Endothelial cell of umbilical vein (primary cell): Measurements from ENCODE around the gene EDEM3. TPM values are rescaled to one million over a fixed set of nuclear protein-coding genes. Genes with fewer than 3 reads are reported as not detected.

ENCODE experiments used
- BruUV-seq: library from RNA; stranded (reverse); fragments of 400-500 nt; replicated peaks from 2 replicates; lab custom pipeline; 2021; lab: Mats Ljungman, UMichigan
- CTCF ChIA-PET: fragments of 300-600, 350-600 bp; sonication (Branson Sonifier 250); formaldehyde crosslinking; loops from one replicate; lab custom pipeline; 2021; ENCODE audit warnings: antibody characterized with exemption, inconsistent platforms; lab: Charles Lee
- POLR2A ChIA-PET: fragments of 300-600, 350-600 bp; sonication (Branson Sonifier 250); formaldehyde crosslinking; loops from one replicate; lab custom pipeline; 2021; ENCODE audit warnings: antibody characterized with exemption, inconsistent platforms; lab: Charles Lee
- DNase-seq: peaks from one replicate; pipeline ENCODE4 v3.0.0-alpha.2; 2011; ENCODE audit warnings: low read depth, low spot score
- FAIRE-seq: peaks from 2 replicates; lab custom pipeline; 2011; peaks lifted over from hg19 to GRCh38; lab: Jason Lieb, UNC
- H2AFZ ChIP-seq: 2 replicates; pipeline ENCODE4 v1.6.0; 2012; ENCODE audit warnings: low read depth, low read length, control low read depth, inconsistent platforms
- H3K27ac ChIP-seq: 2 replicates; pipeline ENCODE4 v1.5.1; 2011; ENCODE audit warnings: low read depth, mild to moderate bottlenecking, control low read depth, low read length, moderate library complexity; ENCODE audit not compliant: insufficient read depth
- H3K27me3 ChIP-seq, 2 experiments: 2 replicates each; pipeline versions ENCODE4 v1.6.0 to v1.6.1; 2011; ENCODE audit warnings: low read length in 2 of 2, mixed read lengths in 1 of 2; ENCODE audit not compliant: control insufficient read depth in 2 of 2, insufficient read depth in 2 of 2
- H3K36me3 ChIP-seq, 2 experiments: 2 replicates in 1 of 2; 3 replicates in 1 of 2; pipeline ENCODE4 v1.5.1; 2011; ENCODE audit warnings: low read length in 2 of 2, mild to moderate bottlenecking in 1 of 2, moderate library complexity in 1 of 2; ENCODE audit not compliant: control insufficient read depth in 2 of 2, insufficient read depth in 2 of 2; ENCODE audit errors: extremely low read depth in 1 of 2
- H3K4me1 ChIP-seq: 3 replicates; pipeline ENCODE4 v1.5.1; 2011; ENCODE audit warnings: mild to moderate bottlenecking, low read length; ENCODE audit not compliant: control insufficient read depth, insufficient read depth; ENCODE audit errors: extremely low read depth
- H3K4me2 ChIP-seq: 2 replicates; pipeline ENCODE4 v1.6.1; 2011; ENCODE audit warnings: low read length, control low read depth, mixed read lengths; ENCODE audit not compliant: insufficient read depth
- H3K4me3 ChIP-seq, 3 experiments: fragments of 200-600 bp in 1 of 3; sonication (generic), shearing (Covaris generic) in 1 of 3; replicated peaks in 1 of 3; 2 replicates each; pipeline ENCODE4 v1.5.1; 2011 to 2016; ENCODE audit warnings: control low read depth in 3 of 3, low read length in 3 of 3, mild to moderate bottlenecking in 2 of 3, inconsistent platforms in 1 of 3, low read depth in 1 of 3, moderate library complexity in 1 of 3; ENCODE audit not compliant: insufficient read depth in 1 of 3
- H3K79me2 ChIP-seq: 2 replicates; pipeline ENCODE4 v1.6.0; 2012; ENCODE audit warnings: low read length, inconsistent platforms; ENCODE audit not compliant: control insufficient read depth, insufficient read depth
- H3K9ac ChIP-seq: replicated peaks from 2 replicates; pipeline ENCODE3; 2011; ENCODE audit warnings: low read length, control low read depth; ENCODE audit not compliant: insufficient read depth; ENCODE audit errors: extremely low read depth
- H3K9me1 ChIP-seq: replicated peaks from 3 replicates; pipeline ENCODE4 v1.6.0; 2011; ENCODE audit warnings: mild to moderate bottlenecking, low read length; ENCODE audit not compliant: control insufficient read depth, insufficient read depth; ENCODE audit errors: extremely low read depth
- H3K9me3 ChIP-seq: replicated peaks from 2 replicates; pipeline ENCODE4 v1.5.1; 2012; ENCODE audit warnings: low read length, inconsistent platforms; ENCODE audit not compliant: control insufficient read depth, insufficient read depth
- H4K20me1 ChIP-seq: replicated peaks from 2 replicates; pipeline ENCODE3; 2011; ENCODE audit warnings: mild to moderate bottlenecking, low read length; ENCODE audit not compliant: control insufficient read depth, insufficient read depth; ENCODE audit errors: extremely low read depth
- EZH2 ChIP-seq: IDR thresholded peaks from 2 replicates; pipeline ENCODE4 v1.6.1; 2012; ENCODE audit warnings: borderline replicate concordance, low read depth, mild to moderate bottlenecking, moderate library complexity, low read length, inconsistent platforms; ENCODE audit not compliant: severe bottlenecking
- GATA2 ChIP-seq: IDR thresholded peaks from 2 replicates; pipeline ENCODE4 v1.7.0; 2011; ENCODE audit warnings: low read depth, mild to moderate bottlenecking, moderate library complexity, mixed read lengths, low read length; ENCODE audit not compliant: insufficient read length, insufficient read depth
- JUN ChIP-seq: IDR thresholded peaks from 2 replicates; pipeline ENCODE4 v1.6.1; 2011; ENCODE audit warnings: borderline replicate concordance, low read depth; ENCODE audit not compliant: insufficient read length, insufficient read depth
- POLR2A ChIP-seq: IDR thresholded peaks from 2 replicates; pipeline ENCODE4 v1.6.1; 2012; ENCODE audit warnings: low read depth, mild to moderate bottlenecking, control low read depth, low read length
- POLR2AphosphoS5 ChIP-seq: IDR thresholded peaks from 2 replicates; pipeline ENCODE4 v1.6.1; 2012; ENCODE audit warnings: low read depth, mild to moderate bottlenecking, control low read depth, low read length, moderate library complexity; ENCODE audit not compliant: insufficient read depth
- dilution Hi-C: fragments of 300-500 bp; cut with MboI; formaldehyde crosslinking; loops from one replicate; pipeline ENCODE4 v1.15.0; 2019; ENCODE audit warnings: low sequenced_read_pairs; ENCODE audit not compliant: extremely low pct_ligation_motif_present
- intact Hi-C: fragments of 100-400 bp; cut with micrococcal nuclease; formaldehyde crosslinking; loops from one replicate; pipeline ENCODE4 v1.10.0; 2022
- polyA plus RNA-seq, 4 experiments: library from polyadenylated mRNA; depleted of rRNA in 3 of 4; stranded (reverse) in 3 of 4; unstranded in 1 of 4; fragments of >200 nt; gene quantifications; 2 replicates each; pipeline versions ENCODE4 v1.2.1 to v1.2.3, GENCODE V29; 2011 to 2012; ENCODE audit warnings: missing spikeins in 1 of 4
- total RNA-seq: library from RNA; stranded (reverse); gene quantifications from 2 replicates; pipeline ENCODE4 v1.2.3, GENCODE V29; 2021
- TF ChIP-seq, protein P1 (sequence below), 2 donors: IDR thresholded peaks; 1 replicate in 1 of 2; 2 replicates in 1 of 2; pipeline ENCODE4 v1.5.1; 2011; ENCODE audit warnings: low read length in 2 of 2, mild to moderate bottlenecking in 2 of 2, moderate library complexity in 2 of 2, control low read depth in 1 of 2, inconsistent platforms in 1 of 2, low read depth in 1 of 2; ENCODE audit not compliant: insufficient read depth in 1 of 2; ENCODE audit errors: extremely low read depth in 1 of 2

EDEM3 gene
- total and polyA plus RNA-seq, 2 donors (not counting 3 experiments of a cell fraction or from before 2014, with no cell fraction given) = 6.6 to 26.3 TPM

DNA sequence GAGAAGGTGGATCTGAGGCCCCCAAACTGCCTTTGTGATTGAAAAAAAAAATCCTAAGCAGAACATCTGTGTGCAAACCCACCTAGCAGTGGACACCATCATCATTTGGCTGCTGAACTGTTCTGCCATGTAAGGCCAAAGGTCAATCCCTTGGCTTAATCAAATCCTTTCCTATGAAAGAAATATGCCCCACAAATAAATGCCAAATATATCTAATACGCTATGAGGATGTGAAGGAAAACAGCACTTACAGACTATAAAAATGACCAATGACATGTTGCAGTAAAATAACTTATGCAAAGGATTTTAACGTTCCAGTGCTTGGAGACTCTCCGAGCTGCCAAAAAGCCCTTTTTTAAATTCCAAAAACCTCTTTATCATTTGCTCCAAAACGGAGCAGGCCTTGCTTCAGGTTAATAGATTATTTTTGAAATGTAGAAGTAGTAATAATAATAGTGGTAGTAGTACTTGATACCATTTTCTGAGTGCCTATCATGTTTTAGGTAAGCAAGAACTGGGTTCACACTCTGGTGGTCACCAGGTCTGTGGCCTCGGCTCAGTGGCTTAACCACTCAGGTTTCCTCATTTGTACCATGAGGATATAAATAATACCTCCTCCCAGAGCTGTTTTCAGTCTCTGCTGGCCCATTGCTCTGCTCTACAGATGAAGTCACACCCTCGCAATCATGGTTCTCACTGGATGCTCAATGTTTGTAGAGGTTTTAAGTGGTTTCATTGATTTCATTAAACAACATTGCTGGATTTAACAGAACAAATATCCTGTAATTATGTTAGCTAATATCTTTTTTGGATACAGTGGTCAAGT lies 47.9 kb upstream of the EDEM3 start:
- no peaks in the 10 kb centered on the region for H3K27me3 ChIP-seq
- dilution Hi-C loops (no loop called here), intact Hi-C loops (no loop called here)
- no peaks in the 10 kb centered on the region for H4K20me1 ChIP-seq
- BruUV-seq = no TSS peak
- H3K9me1 ChIP-seq = no peaks in the 10 kb centered on the region
- TF ChIP-seq, protein P1, sequence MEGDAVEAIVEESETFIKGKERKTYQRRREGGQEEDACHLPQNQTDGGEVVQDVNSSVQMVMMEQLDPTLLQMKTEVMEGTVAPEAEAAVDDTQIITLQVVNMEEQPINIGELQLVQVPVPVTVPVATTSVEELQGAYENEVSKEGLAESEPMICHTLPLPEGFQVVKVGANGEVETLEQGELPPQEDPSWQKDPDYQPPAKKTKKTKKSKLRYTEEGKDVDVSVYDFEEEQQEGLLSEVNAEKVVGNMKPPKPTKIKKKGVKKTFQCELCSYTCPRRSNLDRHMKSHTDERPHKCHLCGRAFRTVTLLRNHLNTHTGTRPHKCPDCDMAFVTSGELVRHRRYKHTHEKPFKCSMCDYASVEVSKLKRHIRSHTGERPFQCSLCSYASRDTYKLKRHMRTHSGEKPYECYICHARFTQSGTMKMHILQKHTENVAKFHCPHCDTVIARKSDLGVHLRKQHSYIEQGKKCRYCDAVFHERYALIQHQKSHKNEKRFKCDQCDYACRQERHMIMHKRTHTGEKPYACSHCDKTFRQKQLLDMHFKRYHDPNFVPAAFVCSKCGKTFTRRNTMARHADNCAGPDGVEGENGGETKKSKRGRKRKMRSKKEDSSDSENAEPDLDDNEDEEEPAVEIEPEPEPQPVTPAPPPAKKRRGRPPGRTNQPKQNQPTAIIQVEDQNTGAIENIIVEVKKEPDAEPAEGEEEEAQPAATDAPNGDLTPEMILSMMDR (IDR thresholded peaks at IDR 0.05; ENCODE audit: extremely low read depth in 1 of 2, insufficient read depth in 1 of 2, low read depth in 1 of 2, low read length in 2 of 2) = no peak
- TF ChIP-seq JUN (no peak), EZH2 (no peak), GATA2 (no peak), POLR2A (no peak), POLR2AphosphoS5 (no peak)
- no peaks in the 10 kb centered on the region for H3K9me3 ChIP-seq
- no peak for DNase-seq
- ChIA-PET POLR2A (no interaction called here), CTCF (interaction anchor here (1.1 to 3.6 kb wide), 6 partner anchors 12 to 878 kb away, joined by 3 to 24 read pairs (median 4); no protein-coding TSS in a partner anchor)
- no peak overlapping the region for H3K9ac ChIP-seq
- H3K4me1 ChIP-seq = peaks cover 4% of the 10 kb centered on the region
- H3K79me2 ChIP-seq = no peaks in the 10 kb centered on the region
- H3K4me2 ChIP-seq = no peak overlapping the region
- H2AFZ ChIP-seq = no peak overlapping the region
- no peak overlapping the region for H3K4me3 ChIP-seq
- no peak for FAIRE-seq
- H3K36me3 ChIP-seq = no peaks in the 10 kb centered on the region
- no peak overlapping the region for H3K27ac ChIP-seq
